HG02763 (cell line): ENCODE data around the gene NANP.

Experiments
- ATAC-seq: cut with Tn5 transposase; IDR thresholded peaks from one replicate; pipeline ENCODE4 v1.9.1; 2021; ENCODE audit warnings: mild to moderate bottlenecking, moderate library complexity; ENCODE audit not compliant: unreplicated experiment

NANP gene

GRCh38 chr20:25571817-25572216 is 52.0 kb downstream of the NANP start:
- no peak for ATAC-seq

- no peak for ATAC-seq
Observed at GRCh38 chr20:25571240-25571639, 52.6 kb downstream of the NANP start.

GRCh38 chr20:25570148-25570530 is 53.7 kb downstream of the NANP start:
- ATAC-seq, result no peak

GRCh38 chr20:25567286-25567685 is 56.5 kb downstream of the NANP start:
- no peak for ATAC-seq

- ATAC-seq, result no peak
Observed at GRCh38 chr20:25566821-25567220, 57.0 kb downstream of the NANP start.

GRCh38 chr20:25565578-25566157 is 58.1 kb downstream of the NANP start:
- no peak for ATAC-seq

- ATAC-seq, result no peak
Observed at GRCh38 chr20:25563876-25564275, 59.9 kb downstream of the NANP start.

- ATAC-seq, result no peak
Observed at GRCh38 chr20:25563362-25563761, 60.5 kb downstream of the NANP start.
